GM18873 (cell line): Measurements from ENCODE around the gene PPP1CB.
A peak's percentile ranks its signal among the peaks of the same experiment; 100 is the strongest.
"Not testable (repeated sequence)": the region's sequence is repeated elsewhere in the genome, so short reads cannot be mapped to it uniquely, and the experiment has no call there.

ENCODE experiments used
- ATAC-seq: cut with Tn5 transposase; IDR thresholded peaks from one replicate; pipeline ENCODE4 v1.9.1; 2021; ENCODE audit warnings: mild to moderate bottlenecking, moderate library complexity, moderate number of reproducible peaks; ENCODE audit not compliant: unreplicated experiment, low FRiP score

The PPP1CB gene

GRCh38 chr2:28742619-28743018, 9.0 kb upstream of the PPP1CB start:
- not testable (repeated sequence) for ATAC-seq

GRCh38 chr2:28745225-28745624, 6.4 kb upstream of the PPP1CB start:
- no peak for ATAC-seq

DNA sequence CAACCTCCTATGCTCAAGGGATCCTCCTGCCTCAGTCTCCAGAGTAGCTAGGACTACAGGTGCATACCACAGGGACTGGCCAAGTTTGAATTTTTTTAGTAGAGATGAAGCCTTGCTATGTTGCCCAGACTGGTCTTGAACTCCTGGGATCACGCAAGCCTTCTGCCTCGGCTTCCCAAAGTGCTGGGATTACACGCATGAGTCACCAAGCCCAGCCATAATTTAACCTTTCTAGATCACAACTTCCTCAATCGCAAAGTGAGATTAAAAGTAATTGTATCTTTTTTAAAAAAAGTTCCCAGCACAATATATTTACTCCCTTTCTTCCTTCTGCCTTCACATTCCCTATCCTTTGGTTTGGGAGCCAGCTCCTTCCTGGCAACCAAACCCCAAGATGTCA, 5.8 kb upstream of the PPP1CB start:
- no peak for ATAC-seq

DNA sequence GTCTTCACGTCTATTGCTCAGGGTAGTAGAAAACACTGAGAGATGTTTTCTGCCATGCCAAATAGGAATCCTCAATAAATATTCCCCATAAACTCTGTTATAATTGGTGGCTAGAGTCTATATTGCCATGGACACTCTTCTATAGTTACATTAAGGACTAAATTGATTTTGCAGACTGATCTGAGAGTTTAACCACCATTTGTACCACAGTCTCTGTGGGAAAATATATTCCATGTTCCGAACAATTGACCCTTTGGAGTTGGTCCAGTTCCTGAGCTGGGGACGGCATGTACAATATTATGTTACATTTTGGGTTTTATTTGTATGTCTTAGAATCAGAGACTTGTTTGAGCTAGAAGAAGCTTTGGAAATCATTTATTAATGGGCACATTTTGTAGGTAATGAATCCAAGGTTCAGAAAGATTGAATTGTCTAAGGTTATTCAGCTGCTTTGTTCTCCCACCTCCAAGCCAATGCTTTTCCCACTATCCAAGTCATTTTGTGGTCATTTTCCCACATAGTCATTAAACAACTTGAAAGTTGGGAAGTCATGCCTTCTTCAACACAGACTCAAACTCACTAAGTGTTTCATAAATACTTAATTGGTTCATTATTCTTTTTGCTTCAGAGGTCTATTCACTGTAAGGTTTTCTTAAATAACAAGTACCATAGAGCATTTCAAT, 5.1 kb upstream of the PPP1CB start:
- no peak for ATAC-seq

- no peak for ATAC-seq
These were observed 3.9 kb upstream of the PPP1CB start for GRCh38 chr2:28747714-28748113.

GRCh38 chr2:28748176-28748575, 3.5 kb upstream of the PPP1CB start:
- no peak for ATAC-seq

- no peak for ATAC-seq
These were observed 2.7 kb upstream of the PPP1CB start for GRCh38 chr2:28748941-28749340.

DNA sequence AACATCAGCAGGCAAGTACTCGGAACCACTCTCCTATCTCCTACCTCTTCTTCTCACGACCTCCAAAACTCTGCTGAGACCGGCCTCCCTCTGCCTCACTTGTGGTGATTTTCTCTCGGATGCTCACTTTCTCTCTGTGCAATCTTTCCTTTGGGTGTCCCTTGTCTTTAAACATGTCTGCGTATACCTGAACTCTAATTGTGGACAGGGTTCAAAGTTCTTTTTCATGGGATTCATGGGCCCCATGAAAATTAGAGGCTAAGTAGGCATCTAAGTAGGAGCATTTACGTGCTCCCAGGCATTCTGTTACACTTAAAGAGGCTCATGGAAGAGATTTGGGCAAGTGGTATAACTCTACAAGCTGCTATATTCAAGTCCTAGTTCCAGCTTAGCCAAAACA, 2.1 kb upstream of the PPP1CB start:
- ATAC-seq, result no peak

DNA sequence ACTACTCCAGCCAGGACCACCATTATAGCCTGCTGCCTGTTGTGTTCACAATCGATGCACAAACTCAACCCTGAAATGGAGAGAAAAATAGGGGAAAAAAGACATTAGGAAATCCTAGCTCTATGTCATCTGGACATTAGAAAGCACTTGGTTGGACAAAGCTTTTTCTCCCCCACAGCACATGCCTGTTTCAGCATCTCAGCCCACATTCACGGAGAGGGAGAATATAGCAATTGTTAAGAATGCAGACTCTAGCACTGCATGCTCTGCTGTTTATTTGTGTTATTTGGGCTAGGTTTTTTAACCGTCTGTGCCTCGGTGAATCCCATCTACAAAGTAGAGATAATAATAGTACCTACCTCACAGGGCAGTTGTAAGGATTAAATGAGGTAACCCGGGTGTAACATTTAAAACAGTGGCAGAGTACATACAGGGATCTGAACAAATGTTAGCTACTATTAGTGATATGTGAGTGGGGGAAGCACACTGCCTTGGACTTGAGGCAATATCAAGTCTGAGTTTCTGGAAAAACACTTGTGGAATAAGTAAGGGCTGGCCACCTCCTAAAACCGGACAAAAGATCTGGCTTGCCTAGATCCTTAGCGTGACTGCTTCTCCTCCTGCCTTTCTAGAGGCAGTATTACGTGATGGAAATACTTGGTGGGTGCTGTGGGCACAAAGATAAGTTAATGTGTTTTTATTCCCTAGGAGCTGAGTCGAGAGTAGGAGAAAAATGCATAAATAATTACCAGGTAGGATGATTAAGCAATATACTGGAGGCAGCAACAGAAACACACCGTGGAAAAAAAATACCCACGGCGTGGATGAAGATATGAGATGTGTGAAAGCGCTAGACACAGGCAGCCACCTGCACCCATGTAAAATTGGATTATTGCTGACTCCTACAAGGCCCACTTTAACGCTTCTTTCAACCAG, 1.0 kb upstream of the PPP1CB start:
- no peak for ATAC-seq

GRCh38 chr2:28751956-28752630, 463 bp downstream of the PPP1CB start:
- ATAC-seq, result peak; percentile 27

- ATAC-seq, result no peak
These were observed 1.2 kb downstream of the PPP1CB start for GRCh38 chr2:28752631-28753376.

DNA sequence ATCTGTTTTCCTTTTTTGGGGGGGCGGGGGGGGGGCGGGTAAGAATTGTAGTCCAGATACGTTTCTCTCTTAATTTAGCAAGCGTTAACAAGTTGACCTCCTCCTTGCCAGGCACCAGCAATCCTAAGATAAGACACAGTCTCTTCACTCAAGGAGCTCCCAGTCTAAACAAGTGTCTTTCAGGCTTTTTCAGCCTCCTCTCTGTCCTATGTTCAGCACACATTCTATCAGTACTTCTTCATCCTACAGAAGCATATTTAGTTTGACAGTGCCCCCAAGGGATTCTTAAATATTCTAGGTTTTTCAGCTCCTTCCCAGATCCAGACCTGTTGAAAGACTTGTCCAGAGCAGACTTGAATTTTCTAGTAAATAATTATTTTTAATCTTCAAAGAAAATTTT, 2.7 kb downstream of the PPP1CB start:
- ATAC-seq, result no peak

DNA sequence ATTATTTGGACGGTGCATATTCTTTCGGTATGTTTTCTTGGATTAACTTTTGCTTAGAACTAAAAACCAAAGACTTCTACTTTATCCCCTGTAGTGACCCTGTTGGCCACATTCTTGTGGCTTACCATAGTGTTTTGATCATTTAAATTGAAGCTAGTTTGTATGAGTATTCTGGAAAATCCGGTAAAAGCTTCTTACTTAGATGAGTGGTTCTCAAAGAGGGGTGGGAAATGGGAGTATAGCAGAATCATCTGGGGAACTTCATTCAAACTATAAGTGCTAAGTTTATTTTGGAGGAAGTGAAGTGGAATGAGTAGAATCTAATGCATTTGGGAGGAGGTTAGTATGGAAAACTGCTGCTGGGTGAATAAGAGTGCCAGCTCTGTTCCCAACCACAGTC, 3.8 kb downstream of the PPP1CB start:
- no peak for ATAC-seq

DNA sequence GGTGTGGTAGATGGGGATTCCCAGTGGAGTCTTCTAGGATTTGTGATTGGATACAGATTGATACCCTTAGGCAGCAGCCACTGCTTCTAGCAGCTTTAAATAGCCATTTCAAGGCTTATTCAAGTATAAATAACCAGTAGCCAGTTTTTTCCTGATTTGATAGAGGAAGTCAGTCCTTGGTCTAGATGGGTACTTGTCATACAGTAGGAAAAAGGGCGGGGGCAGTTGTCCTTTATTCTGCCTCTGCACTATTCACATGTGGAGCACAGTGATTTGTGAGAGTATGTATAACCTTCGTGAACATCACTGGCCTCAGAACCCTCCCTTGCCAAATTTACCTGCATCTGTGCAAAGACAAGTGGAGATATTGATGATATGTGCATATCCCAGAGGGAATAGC, 6.8 kb downstream of the PPP1CB start:
- no peak for ATAC-seq

DNA sequence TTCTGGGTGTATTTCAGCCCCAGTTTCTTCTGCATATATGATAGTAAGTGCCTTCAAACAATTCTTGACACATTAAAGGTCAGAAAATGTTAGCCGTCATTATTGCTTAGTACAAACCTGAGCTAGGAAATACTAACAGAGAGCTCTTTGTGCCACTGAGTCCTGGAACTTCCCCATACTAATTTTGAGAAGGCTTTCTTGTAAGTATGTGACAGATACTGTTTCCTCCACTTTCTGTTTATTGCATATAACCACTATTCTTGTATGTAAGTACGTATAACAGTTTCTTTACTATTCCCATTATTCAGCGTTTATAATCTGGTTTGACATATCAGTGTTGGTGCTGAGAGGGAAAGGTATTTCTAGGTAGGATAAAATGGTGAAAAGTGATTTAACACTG, 9.8 kb downstream of the PPP1CB start:
- ATAC-seq, result no peak

DNA sequence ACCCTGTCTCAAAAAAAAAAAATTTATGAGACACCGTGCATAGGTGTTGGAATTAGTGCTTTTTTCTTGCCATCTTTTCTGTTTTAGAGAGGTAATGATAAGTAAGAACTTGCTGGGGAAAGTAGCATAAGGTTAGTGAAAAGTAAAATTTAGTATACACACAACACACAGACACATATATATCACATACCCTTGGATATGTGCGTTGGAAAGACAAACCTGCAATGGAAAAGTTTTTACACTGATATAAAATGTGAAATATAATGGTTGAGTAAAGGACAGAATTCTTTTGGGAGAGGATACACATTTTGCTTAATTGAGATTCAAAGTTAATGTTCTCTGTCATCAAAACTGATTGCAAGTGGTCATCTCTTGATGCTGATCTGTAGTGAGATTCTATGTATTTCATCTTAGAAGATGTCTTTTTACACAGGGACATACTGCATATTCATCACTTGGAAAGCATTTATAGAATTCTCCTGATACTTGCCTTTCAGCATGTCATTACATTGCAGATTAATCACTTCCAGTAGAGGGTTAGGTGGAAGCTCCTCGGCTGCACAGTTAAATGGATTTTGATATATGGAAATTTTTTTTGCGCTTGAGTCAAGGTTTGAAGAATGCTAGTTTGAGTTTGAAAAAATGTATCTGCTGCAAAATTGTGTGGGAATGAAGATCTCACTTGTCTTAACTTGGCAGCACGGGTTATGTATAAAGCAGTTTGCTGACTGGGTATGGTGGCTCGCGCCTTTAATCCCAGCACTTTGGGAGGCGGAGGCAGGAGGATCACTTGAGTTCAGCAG, 13.5 kb downstream of the PPP1CB start:
- no peak for ATAC-seq

DNA sequence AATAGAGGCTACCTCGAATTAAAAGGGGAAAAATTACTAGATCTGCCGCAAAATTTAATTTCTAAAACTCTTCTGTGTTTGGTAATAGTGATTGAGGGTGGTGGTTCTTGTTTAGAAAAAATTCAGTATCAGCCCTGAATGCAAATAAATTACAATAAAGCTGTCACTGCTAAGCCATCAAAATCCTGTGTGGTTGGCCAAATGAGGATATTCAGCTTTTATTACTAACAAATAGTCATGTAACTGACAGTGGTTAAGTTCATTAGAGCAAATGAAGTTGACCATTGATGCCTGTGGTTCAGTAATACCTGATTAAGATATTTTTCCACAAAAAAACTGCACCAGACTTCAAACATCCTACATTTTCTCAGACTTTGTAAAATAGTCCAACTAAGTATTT, 14.4 kb downstream of the PPP1CB start:
- no peak for ATAC-seq

DNA sequence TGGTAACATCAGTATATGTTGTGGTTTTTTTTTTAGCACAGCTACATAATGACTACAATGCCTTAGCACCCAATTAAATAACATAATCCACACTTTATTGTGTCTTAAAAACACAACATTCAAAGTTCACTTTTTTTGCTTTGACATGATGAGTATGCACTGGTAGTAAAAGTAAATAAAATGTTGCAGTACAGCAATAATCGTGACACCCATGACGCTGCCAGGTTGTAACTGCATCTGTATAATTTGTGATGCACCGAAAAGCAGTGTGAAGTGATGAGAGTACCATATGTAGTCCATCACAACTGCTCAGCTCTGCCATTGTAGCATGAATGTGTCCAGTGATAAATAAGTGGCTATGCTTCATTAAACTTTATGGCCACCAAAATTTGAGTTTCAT, 15.7 kb downstream of the PPP1CB start:
- no peak for ATAC-seq

DNA sequence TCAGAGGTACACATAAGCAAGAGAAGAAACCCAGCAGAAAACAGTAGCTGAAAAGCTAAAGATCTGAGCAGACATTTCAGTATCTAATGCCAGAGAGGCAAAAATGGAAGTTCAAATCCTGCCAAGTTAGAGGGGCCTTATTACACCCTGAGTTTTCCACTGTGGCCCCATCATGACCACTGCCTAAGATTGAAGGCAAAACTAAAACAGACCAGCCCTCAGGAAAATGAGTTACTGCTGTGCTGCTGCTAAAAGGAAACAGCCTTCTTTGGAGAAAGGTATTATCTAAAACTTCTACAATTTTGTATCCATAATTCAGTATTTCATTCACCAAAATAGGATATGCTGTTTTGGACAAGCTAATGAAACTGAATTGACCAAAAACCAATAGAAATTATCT, 16.8 kb downstream of the PPP1CB start:
- no peak for ATAC-seq

DNA sequence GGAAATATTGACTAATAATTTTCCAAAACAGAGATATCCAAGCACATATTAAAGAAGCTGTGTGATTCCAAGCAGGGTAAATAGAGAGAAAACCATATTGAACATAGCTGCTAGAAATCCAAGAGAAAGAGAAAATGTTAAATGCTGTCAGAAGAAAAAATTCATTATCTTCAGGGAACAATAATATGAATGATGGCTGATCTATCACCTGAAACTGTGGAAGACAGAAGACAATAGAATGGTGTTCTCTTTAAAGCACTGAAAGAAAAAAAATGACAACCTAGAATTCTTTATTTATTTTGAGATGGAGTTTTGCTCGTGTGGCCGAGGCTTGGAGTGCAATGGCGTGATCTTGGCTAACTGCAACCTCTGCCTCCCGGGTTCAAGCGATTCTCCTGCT, 17.3 kb downstream of the PPP1CB start:
- ATAC-seq, result no peak
